GM23338 (cell line): ENCODE measurements around the gene ARF1. TPM values are rescaled to one million over a fixed set of nuclear protein-coding genes. Genes with fewer than 3 reads are reported as not detected.

Experiments
- ATAC-seq: fragments of 200-7000 bp; cut with Tn5 transposase; 3 replicates; pipeline ENCODE4 v1.9.1; 2020
- DNase-seq: peaks from one replicate; pipeline ENCODE4 v3.0.0-alpha.2; 2015; ENCODE audit warnings: low spot score
- H2AFZ ChIP-seq: fragments of 200-600 bp; sonication (generic); 2 replicates; pipeline ENCODE4 v1.8.0; 2016; ENCODE audit warnings: antibody characterized with exemption, mild to moderate bottlenecking, moderate library complexity
- H3F3A ChIP-seq: fragments of 200-600 bp; sonication (generic); replicated peaks from 2 replicates; pipeline ENCODE4 v1.8.0; 2017; ENCODE audit warnings: antibody characterized with exemption, mixed run types, low read depth
- H3K27ac ChIP-seq: fragments of 200-600 bp; sonication (generic); 2 replicates; pipeline ENCODE4 v1.6.1; 2016; ENCODE audit warnings: low read depth
- H3K27me3 ChIP-seq: fragments of 200-600 bp; sonication (generic); 2 replicates; pipeline ENCODE4 v1.8.0; 2016; ENCODE audit warnings: mild to moderate bottlenecking, mixed run types, moderate library complexity; ENCODE audit not compliant: insufficient read depth
- H3K36me3 ChIP-seq: fragments of 200-600 bp; sonication (generic); 2 replicates; pipeline ENCODE4 v1.8.0; 2016; ENCODE audit warnings: mild to moderate bottlenecking; ENCODE audit not compliant: insufficient read depth
- H3K4me1 ChIP-seq: fragments of 200-600 bp; sonication (generic); 2 replicates; pipeline ENCODE4 v1.8.0; 2016; ENCODE audit warnings: mild to moderate bottlenecking, moderate library complexity; ENCODE audit not compliant: insufficient read depth
- H3K4me2 ChIP-seq: fragments of 200-600 bp; sonication (generic); 2 replicates; pipeline ENCODE4 v1.7.1; 2017; ENCODE audit warnings: mixed run types
- H3K4me3 ChIP-seq: fragments of 200-600 bp; sonication (generic); 2 replicates; pipeline ENCODE4 v1.6.1; 2016; ENCODE audit warnings: mixed run types
- H3K79me2 ChIP-seq: fragments of 200-600 bp; sonication (generic); replicated peaks from 2 replicates; pipeline ENCODE4 v1.8.0; 2017; ENCODE audit warnings: mild to moderate bottlenecking; ENCODE audit not compliant: insufficient read depth
- H3K9me2 ChIP-seq: fragments of 200-600 bp; sonication (generic); 2 replicates; pipeline ENCODE4 v1.8.0; 2017; ENCODE audit not compliant: insufficient read depth
- H4K20me1 ChIP-seq: fragments of 200-600 bp; sonication (generic); replicated peaks from 2 replicates; pipeline ENCODE4 v1.8.0; 2017; ENCODE audit warnings: mild to moderate bottlenecking; ENCODE audit not compliant: insufficient read depth
- H3K27ac Mint-ChIP-seq: 2 replicates; pipeline ENCODE4 v1.8.0; 2020; ENCODE audit warnings: inconsistent platforms, mild to moderate bottlenecking, moderate library complexity, mixed read lengths
- H3K27me3 Mint-ChIP-seq: 3 replicates; pipeline ENCODE4 v1.8.0; 2022; ENCODE audit warnings: low read depth, mild to moderate bottlenecking, moderate library complexity, mixed read lengths, inconsistent platforms; ENCODE audit not compliant: insufficient read depth, poor library complexity
- H3K36me3 Mint-ChIP-seq: 3 replicates; pipeline ENCODE4 v1.8.0; 2021; ENCODE audit warnings: low read depth, mild to moderate bottlenecking, inconsistent platforms, moderate library complexity, mixed read lengths
- H3K4me1 Mint-ChIP-seq: 3 replicates; pipeline ENCODE4 v1.8.0; 2020; ENCODE audit warnings: mild to moderate bottlenecking, inconsistent platforms, mixed read lengths
- H3K4me3 Mint-ChIP-seq: 3 replicates; pipeline ENCODE4 v1.8.0; 2021; ENCODE audit warnings: moderate library complexity, mild to moderate bottlenecking, inconsistent platforms, mixed read lengths
- H3K9me3 Mint-ChIP-seq: 3 replicates; pipeline ENCODE4 v1.8.0; 2020; ENCODE audit warnings: moderate library complexity, mild to moderate bottlenecking, inconsistent platforms, mixed read lengths
- ETS1 ChIP-seq: IDR thresholded peaks from 2 replicates; pipeline ENCODE4 v1.6.1; 2016; ENCODE audit warnings: antibody characterized with exemption
- JUNB ChIP-seq: IDR thresholded peaks from one replicate; pipeline ENCODE4 v1.6.1; 2016; ENCODE audit warnings: antibody characterized with exemption; ENCODE audit not compliant: unreplicated experiment
- POLR2AphosphoS5 ChIP-seq: IDR thresholded peaks from 2 replicates; pipeline ENCODE4 v1.6.1; 2016; ENCODE audit warnings: antibody characterized with exemption, low read depth
- ZNF462 ChIP-seq: fragments of 250-450 bp; sonication (Bioruptor Pico); IDR thresholded peaks from 2 replicates; pipeline ENCODE4 v1.5.0; 2020; ENCODE audit warnings: mild to moderate bottlenecking, moderate library complexity
- polyA plus RNA-seq: library from polyadenylated mRNA; unstranded; fragments of >200 nt; fragmentation: Nextera tagmentation; extraction: Ambion mirVana; gene quantifications from 2 replicates; pipeline ENCODE4 v1.2.1, GENCODE V29; 2016
- total RNA-seq: library from RNA; depleted of rRNA; stranded (reverse); fragments of >200 nt; shearing (Covaris generic); gene quantifications from 2 replicates; pipeline ENCODE4 v1.2.3, GENCODE V29; 2014

The ARF1 gene
- total and polyA plus RNA-seq, 2 experiments from 2014 or later, result 210 to 306 TPM

- TF ChIP-seq ZNF462 (CRISPR knock-in tag) (no peak), ETS1 (no peak), JUNB (no peak)
Measured at GRCh38 chr1:228145463-228146416, 63.2 kb downstream of the ARF1 start (continued).

- Mint-ChIP-seq H3K36me3 (no peaks in the 10 kb centered on the region; the same call in 1 of the 3 replicates), H3K27me3 (peaks cover 12% of the 10 kb centered on the region), H3K27ac (no peak overlapping the region), H3K4me1 (peaks cover 3% of the 10 kb centered on the region; the same call in 2 of the 3 replicates), H3K4me3 (no peak overlapping the region), H3K9me3 (no peaks in the 10 kb centered on the region; the same call in 2 of the 3 replicates)
- Histone ChIP-seq H3K79me2 (peaks cover 25% of the 10 kb centered on the region), H3F3A (no peaks in the 10 kb centered on the region), H3K27me3 (no peaks in the 10 kb centered on the region), H3K4me3 (no peak overlapping the region), H2AFZ (no peak overlapping the region), H3K36me3 (no peaks in the 10 kb centered on the region), H3K27ac (no peak overlapping the region), H4K20me1 (no peaks in the 10 kb centered on the region), H3K9me2 (no peaks in the 10 kb centered on the region), H3K4me1 (no peaks in the 10 kb centered on the region; the same call in 1 of the 2 replicates), H3K4me2 (no peak overlapping the region)
- DNase-seq, result no peak
- no peak for ATAC-seq
- TF ChIP-seq POLR2AphosphoS5, result no peak
- TF ChIP-seq ZNF462 (CRISPR knock-in tag), result no peak
Measured at GRCh38 chr1:228146417-228147150, 64.1 kb downstream of the ARF1 start.
